Peyer's patch (tissue), 4 donors: ENCODE results near the gene WDR26. TPM values are rescaled to one million over a fixed set of nuclear protein-coding genes. Genes with fewer than 3 reads are reported as not detected.
A peak's percentile ranks its signal among the peaks of the same experiment; 100 is the strongest.
"Not testable (repeated sequence)": the region's sequence is repeated elsewhere in the genome, so short reads cannot be mapped to it uniquely, and the experiment has no call there.

Experiments used
- DNase-seq, 3 donors: peaks; one replicate each; pipeline ENCODE4 v3.0.0-alpha.2; 2017 to 2019
- H3K27ac ChIP-seq, 4 donors: fragments of 200-600 bp; sonication (generic); one replicate each; pipeline ENCODE4 v1.5.1; 2016 to 2019
- H3K27me3 ChIP-seq, 2 donors: fragments of 200-600 bp; sonication (generic); one replicate each; pipeline ENCODE4 v1.5.1; 2019
- H3K36me3 ChIP-seq, 3 donors: fragments of 200-600 bp; sonication (generic); one replicate each; pipeline ENCODE4 v1.5.1; 2016 to 2019
- H3K4me1 ChIP-seq, 4 donors: fragments of 200-600 bp; sonication (generic); one replicate each; pipeline ENCODE4 v1.5.1; 2016 to 2019
- H3K4me3 ChIP-seq, 4 donors: fragments of 200-600 bp; sonication (generic); 1 replicate in 3 of 4; 2 replicates in 1 of 4; pipeline ENCODE4 v1.5.1; 2016 to 2019; ENCODE audit warnings: mild to moderate bottlenecking in 1 of 4
- H3K9me3 ChIP-seq, 4 donors: fragments of 200-600 bp; sonication (generic); one replicate each; pipeline ENCODE4 v1.5.1; 2016 to 2019; ENCODE audit warnings: mild to moderate bottlenecking in 1 of 4
- CTCF ChIP-seq, 6 experiments: fragments of 450-650 bp in 4 of 6; fragments of 200-600 bp in 2 of 6; sonication (generic) in 1 of 6; IDR thresholded peaks; one replicate each; pipeline ENCODE4 v1.5.1; 2017 to 2019; ENCODE audit warnings: antibody characterized with exemption in 6 of 6, mild to moderate bottlenecking in 3 of 6, moderate library complexity in 1 of 6
- POLR2A ChIP-seq, 2 donors: fragments of 450-650 bp; IDR thresholded peaks; one replicate each; pipeline ENCODE4 v1.5.1; 2017; ENCODE audit warnings: antibody characterized with exemption in 2 of 2, mild to moderate bottlenecking in 2 of 2, moderate library complexity in 2 of 2
- total RNA-seq, 4 donors: library from RNA; depleted of rRNA; stranded (reverse); fragments of >200 nt; gene quantifications; one replicate each; pipeline ENCODE4 v1.1.0, GENCODE V29; 2016

The WDR26 gene
- total RNA-seq, 4 donors from 2014 or later: 48.0 to 80.9 (median 61.2) TPM

- Histone ChIP-seq H3K27me3 (no peaks in the 10 kb centered on the region), H3K36me3 (no peaks in the 10 kb centered on the region), H3K4me1 (peaks cover 0 to 24% (median 7%) of the 10 kb centered on the region in 4 donors), H3K27ac (peak overlapping the region in 3 of 4 donors; percentile 29 to 74 (median 42)), H3K9me3 (no peaks in the 10 kb centered on the region), H3K4me3 (no peak overlapping the region)
- DNase-seq: no peak
- TF ChIP-seq CTCF (IDR thresholded peaks at IDR 0.05) (peak in 3 of 6 experiments; percentile 10 to 46 (median 20)), POLR2A (IDR thresholded peaks at IDR 0.05) (no peak)
These were observed 80.3 kb downstream of the WDR26 start for GRCh38 chr1:224353975-224354925.

GRCh38 chr1:224352436-224353085, 82.0 kb downstream of the WDR26 start:
- not testable (repeated sequence) for H3K36me3 ChIP-seq, DNase-seq, H3K27me3 ChIP-seq, H3K9me3 ChIP-seq, H3K4me1 ChIP-seq, H3K4me3 ChIP-seq
- peak overlapping the region in 1 of 4 donors; percentile 59 for H3K27ac ChIP-seq

- H3K27ac ChIP-seq, H3K9me3 ChIP-seq, H3K27me3 ChIP-seq, H3K4me3 ChIP-seq, DNase-seq, H3K4me1 ChIP-seq, H3K36me3 ChIP-seq: not testable (repeated sequence)
These were observed 84.9 kb downstream of the WDR26 start for GRCh38 chr1:224349716-224350115.

- peaks cover 0 to 14% (median 9%) of the 10 kb centered on the region in 4 donors for H3K9me3 ChIP-seq
- no peaks in the 10 kb centered on the region for H3K36me3 ChIP-seq
- H3K4me1 ChIP-seq: no peaks in the 10 kb centered on the region
- no peak for DNase-seq
- H3K4me3 ChIP-seq: no peak overlapping the region
- no peaks in the 10 kb centered on the region for H3K27me3 ChIP-seq
- TF ChIP-seq CTCF (IDR thresholded peaks at IDR 0.05): no peak
- TF ChIP-seq POLR2A (IDR thresholded peaks at IDR 0.05): no peak
- no peak overlapping the region for H3K27ac ChIP-seq
These were observed 86.5 kb downstream of the WDR26 start for GRCh38 chr1:224348137-224348536.

- H3K36me3 ChIP-seq: no peaks in the 10 kb centered on the region
- no peak overlapping the region for H3K4me3 ChIP-seq
- TF ChIP-seq POLR2A (IDR thresholded peaks at IDR 0.05) (no peak), CTCF (IDR thresholded peaks at IDR 0.05) (no peak)
- peaks cover 0 to 14% (median 9%) of the 10 kb centered on the region in 4 donors for H3K9me3 ChIP-seq
- no peak overlapping the region for H3K27ac ChIP-seq
- no peak for DNase-seq
- peaks cover 0 to 9% (median 0%) of the 10 kb centered on the region in 4 donors for H3K4me1 ChIP-seq
- H3K27me3 ChIP-seq: no peaks in the 10 kb centered on the region
These were observed 90.9 kb downstream of the WDR26 start for GRCh38 chr1:224343679-224344078.

GRCh38 chr1:224340453-224341384, 93.9 kb downstream of the WDR26 start:
- H3K27ac ChIP-seq, H3K27me3 ChIP-seq, H3K4me1 ChIP-seq, H3K36me3 ChIP-seq: not testable (repeated sequence)
- peaks cover 0 to 14% (median 9%) of the 10 kb centered on the region in 4 donors for H3K9me3 ChIP-seq
- peak overlapping the region; percentile 33 to 63 (median 47) for H3K4me3 ChIP-seq
- peak; percentile 20 to 61 (median 60) for DNase-seq
